Spleen (tissue), 7 donors: ENCODE data around the gene GAB2.

Experiments
- CTCF ChIP-seq, 11 experiments: fragments of 200-600 bp in 7 of 11; fragments of 450-650 bp in 4 of 11; sonication (generic) in 4 of 11; IDR thresholded peaks in 8 of 11; conservative IDR thresholded peaks in 3 of 11; 1 replicate in 7 of 11; 2 replicates in 4 of 11; pipeline versions ENCODE4 v1.4.0 to v1.8.0; 2016 to 2021; ENCODE audit warnings: antibody characterized with exemption in 11 of 11, inconsistent platforms in 4 of 11, mild to moderate bottlenecking in 1 of 11
- POLR2A ChIP-seq, 3 donors: fragments of 450-650 bp; IDR thresholded peaks; one replicate each; pipeline ENCODE4 v1.5.1; 2017; ENCODE audit warnings: antibody characterized with exemption in 3 of 3, mild to moderate bottlenecking in 1 of 3
- POLR2AphosphoS5 ChIP-seq, 3 donors: sonication (generic); formaldehyde crosslinking; IDR thresholded peaks; one replicate each; pipeline ENCODE4 v1.5.1; 2017; ENCODE audit warnings: antibody characterized with exemption in 3 of 3
- donor health status: DM: no; HTN: no; CAD: no; lungs with moderate emphysema.
- donor health status: DM: no; HTN: no; CAD: no.
- donor health status: DM: no; HTN: no; CAD: no.

GRCh38 chr11:78311702-78312371 lies 105.8 kb downstream of the GAB2 start:
- TF ChIP-seq CTCF (IDR thresholded peaks at IDR 0.05 in 8 of 11, conservative IDR thresholded peaks at IDR 0.05 in 3 of 11) (no peak), POLR2A (IDR thresholded peaks at IDR 0.05) (no peak), POLR2AphosphoS5 (IDR thresholded peaks at IDR 0.05) (no peak)
